ENCODE results near the gene GTF3C2. TPM values are rescaled to one million over a fixed set of nuclear protein-coding genes. Genes with fewer than 3 reads are reported as not detected.

The GTF3C2 gene
- total and polyA plus RNA-seq, 10 of the 15 experiments (the other 5 are each of a cell fraction or from before 2014, with no cell fraction given), result 45.9 to 105 (median 80.3) TPM

- TF ChIP-seq EGR1 (IDR thresholded peaks at IDR 0.05; ENCODE audit: borderline replicate concordance in 1 of 2, low read depth in 2 of 2, low read length in 2 of 2) (peak in 1 of 2 experiments; percentile 41; a peak in 1 of 3 replicates), ZNF592 (IDR thresholded peaks at IDR 0.05) (no peak), MEF2A (IDR thresholded peaks at IDR 0.05; ENCODE audit: insufficient read depth, low read depth, low read length) (no peak), E4F1 (IDR thresholded peaks at IDR 0.05; ENCODE audit: borderline replicate concordance, partially characterized antibody) (peak; percentile 78), SMC3 (IDR thresholded peaks at IDR 0.05; ENCODE audit: borderline replicate concordance, low read length) (no peak), ETV6 (conservative IDR thresholded peaks at IDR 0.05 in 1 of 2, IDR thresholded peaks at IDR 0.05 in 1 of 2; ENCODE audit: borderline replicate concordance in 1 of 2, low read depth in 1 of 2) (no peak), CHD2 (IDR thresholded peaks at IDR 0.05; ENCODE audit: borderline replicate concordance, low read depth, low read length) (peak; percentile 80), HSF1 (IDR thresholded peaks at IDR 0.05; ENCODE audit: low read depth, low read length) (no peak), FOS (IDR thresholded peaks at IDR 0.05; ENCODE audit: borderline replicate concordance, extremely low read depth, insufficient read length) (no peak), NR2C2 (IDR thresholded peaks at IDR 0.05; ENCODE audit: borderline replicate concordance, control insufficient read depth, insufficient read length, low read depth) (no peak), ATF3 (IDR thresholded peaks at IDR 0.05; ENCODE audit: borderline replicate concordance, extremely low read depth, low read depth, low read length) (peak; percentile 49; the same call in 1 of the 2 replicates), ZBTB40 (IDR thresholded peaks at IDR 0.05; ENCODE audit: borderline replicate concordance) (peak; percentile 78; the same call in 1 of the 2 replicates), ZNF622 (IDR thresholded peaks at IDR 0.05) (no peak), YY1 (IDR thresholded peaks at IDR 0.05; ENCODE audit: low read depth, low read length) (peak; percentile 98)
Observed at GRCh38 chr2:27356382-27357181, at the start of gene GTF3C2 (continued).

Data from GM12878 (cell line).